OCI-LY3 (cell line): ENCODE data around the gene SMYD2.

Experiments used
- CTCF ChIP-seq: fragments of 200-600, 300-600 bp; sonication (generic); IDR thresholded peaks from 2 replicates; pipeline ENCODE4 v1.5.1; 2014; ENCODE audit warnings: antibody characterized with exemption, low read length, low read depth
- EZH2phosphoT487 ChIP-seq: fragments of 200-600 bp; shearing (Covaris generic); IDR thresholded peaks from 2 replicates; pipeline ENCODE4 v1.6.1; 2018; ENCODE audit warnings: antibody characterized with exemption, mixed run types, low read depth

DNA sequence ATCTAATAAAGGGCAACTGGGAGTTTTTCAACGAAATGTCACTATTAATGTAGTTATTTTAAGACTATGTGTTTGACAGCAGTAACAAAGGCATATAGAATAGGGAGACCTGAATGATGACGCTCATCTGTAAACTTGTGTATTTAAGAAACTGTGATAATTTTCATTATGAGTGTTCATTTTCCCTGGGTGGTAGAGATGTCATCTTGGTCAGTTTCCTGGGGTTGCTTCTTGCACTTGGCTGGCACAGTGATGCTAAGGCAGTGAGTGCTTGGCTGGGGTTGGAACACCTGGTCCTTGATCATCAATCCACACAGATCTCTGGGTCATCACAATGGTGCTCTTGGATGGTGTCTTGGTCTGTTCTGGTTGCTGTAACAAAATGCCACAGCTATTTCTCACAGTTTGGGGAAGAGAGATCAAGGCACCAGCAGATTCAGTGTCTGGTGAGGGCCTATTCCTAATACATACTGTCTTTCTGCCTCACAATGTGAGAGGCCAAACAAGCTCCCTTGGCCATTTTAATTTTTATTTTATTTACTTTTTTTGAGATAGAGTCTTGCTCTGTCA lies 7.9 kb upstream of the SMYD2 start:
- TF ChIP-seq CTCF (no peak), EZH2phosphoT487 (no peak)
